ENCODE results near the gene CETN3. TPM values are rescaled to one million over a fixed set of nuclear protein-coding genes. Genes with fewer than 3 reads are reported as not detected.
"Not testable (repeated sequence)": the region's sequence is repeated elsewhere in the genome, so short reads cannot be mapped to it uniquely, and the experiment has no call there.

The CETN3 gene
- total RNA-seq, 1 donor from 2014 or later: 4.1 TPM

DNA sequence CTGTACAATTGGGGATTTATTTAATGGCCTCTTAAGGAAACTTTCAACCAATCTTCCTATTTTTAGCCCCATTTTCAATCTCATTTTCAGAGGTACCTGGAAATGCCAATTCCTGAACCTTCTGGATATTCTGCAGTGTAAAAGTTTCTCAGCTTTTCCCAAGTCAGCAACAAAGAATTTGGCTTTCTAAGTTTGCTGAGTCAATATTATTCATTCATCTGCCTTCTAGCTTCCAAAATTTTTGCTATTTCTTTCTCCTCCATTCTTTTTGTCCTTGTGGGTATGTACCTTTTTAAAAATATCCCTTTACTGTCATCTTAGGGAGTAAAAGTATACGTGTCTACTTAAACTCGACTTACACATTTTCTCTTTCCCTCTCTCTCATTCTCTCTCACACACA lies 25.7 kb downstream of the CETN3 start:
- no peak for DNase-seq (ENCODE audit: low read depth in 2 of 2)

DNA sequence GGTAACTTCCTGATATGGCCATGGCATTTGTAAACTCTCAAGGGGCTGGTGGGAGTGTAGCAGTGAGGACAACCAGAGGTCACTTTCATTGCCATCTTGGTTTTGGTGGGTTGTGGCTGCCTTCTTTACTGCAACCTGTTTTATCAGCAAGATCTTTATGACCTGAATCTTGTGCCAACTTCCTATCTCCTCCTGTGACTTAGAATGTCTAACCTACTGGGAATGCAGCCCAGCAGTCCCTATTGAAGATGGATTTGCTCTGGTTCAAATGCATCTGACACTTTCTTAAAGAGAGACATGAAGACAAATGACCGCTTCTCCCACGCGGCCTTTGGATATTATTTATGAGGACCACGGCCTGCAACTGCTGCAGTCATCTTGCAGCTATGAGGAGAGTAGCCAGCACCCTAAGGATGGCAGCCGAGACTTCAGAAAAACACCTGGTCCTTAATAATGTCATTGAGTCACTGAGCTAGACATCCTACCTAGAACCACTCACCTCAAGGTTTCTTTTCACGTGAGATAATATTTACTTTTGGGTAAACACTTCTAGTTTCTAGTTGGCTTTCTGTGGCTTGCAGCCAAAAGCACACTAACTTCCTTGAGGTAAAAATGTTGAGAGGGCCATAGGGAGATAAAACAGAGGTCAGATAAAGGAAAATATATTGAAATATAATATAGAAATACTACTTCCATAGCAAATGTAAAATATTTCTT lies 28.2 kb downstream of the CETN3 start:
- DNase-seq (ENCODE audit: low read depth in 2 of 2): no peak

GRCh38 chr5:90379652-90380051 lies 29.9 kb downstream of the CETN3 start:
- DNase-seq (ENCODE audit: low read depth in 2 of 2): no peak

- no peak for DNase-seq (ENCODE audit: low read depth in 2 of 2)
These were observed 30.8 kb downstream of the CETN3 start for GRCh38 chr5:90378752-90379151.

GRCh38 chr5:90371269-90371668 lies 38.3 kb downstream of the CETN3 start:
- DNase-seq (ENCODE audit: low read depth in 2 of 2): not testable (repeated sequence)

GRCh38 chr5:90368454-90369246 lies 40.9 kb downstream of the CETN3 start:
- DNase-seq (ENCODE audit: low read depth in 2 of 2): no peak

DNA sequence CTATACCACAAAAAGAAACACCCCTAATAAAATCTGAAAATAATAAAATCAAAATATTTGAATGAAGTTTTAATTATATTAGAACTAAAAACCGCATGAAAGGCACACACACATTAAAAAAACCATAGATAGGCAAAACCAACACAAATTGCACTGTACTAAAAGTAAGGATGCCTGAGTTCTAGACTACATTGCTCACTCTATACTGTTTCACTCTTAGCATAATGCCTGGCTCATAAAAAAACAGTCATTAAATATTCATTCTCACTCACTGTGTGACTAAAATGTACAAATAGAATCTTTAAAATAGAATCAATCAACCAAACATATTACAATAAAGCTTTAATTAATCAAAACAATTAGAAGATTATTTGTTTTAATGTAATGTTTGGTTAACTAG lies 41.7 kb downstream of the CETN3 start:
- DNase-seq (ENCODE audit: low read depth in 2 of 2): no peak

DNA sequence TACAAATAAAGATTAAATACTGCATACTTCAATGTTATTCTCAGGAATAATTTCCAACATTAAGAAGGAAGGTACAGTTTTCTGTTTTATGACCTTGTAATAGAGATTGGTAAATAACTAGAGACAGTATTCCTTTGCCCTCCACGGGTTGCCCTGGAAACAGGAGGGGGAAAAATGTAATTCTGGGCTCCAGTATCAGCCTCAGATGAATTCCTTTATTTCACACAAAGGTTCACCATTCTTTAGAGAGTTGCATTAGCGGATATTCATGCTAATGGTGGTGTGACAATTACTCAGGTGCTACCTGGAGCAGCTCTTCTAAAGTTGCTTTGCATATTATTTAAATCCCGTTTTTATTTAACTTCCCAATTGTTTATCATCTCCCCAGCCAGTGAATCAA lies 42.6 kb downstream of the CETN3 start:
- no peak for DNase-seq (ENCODE audit: low read depth in 2 of 2)

- DNase-seq (ENCODE audit: low read depth in 2 of 2): no peak
These were observed 44.2 kb downstream of the CETN3 start for GRCh38 chr5:90365328-90365727.

DNA sequence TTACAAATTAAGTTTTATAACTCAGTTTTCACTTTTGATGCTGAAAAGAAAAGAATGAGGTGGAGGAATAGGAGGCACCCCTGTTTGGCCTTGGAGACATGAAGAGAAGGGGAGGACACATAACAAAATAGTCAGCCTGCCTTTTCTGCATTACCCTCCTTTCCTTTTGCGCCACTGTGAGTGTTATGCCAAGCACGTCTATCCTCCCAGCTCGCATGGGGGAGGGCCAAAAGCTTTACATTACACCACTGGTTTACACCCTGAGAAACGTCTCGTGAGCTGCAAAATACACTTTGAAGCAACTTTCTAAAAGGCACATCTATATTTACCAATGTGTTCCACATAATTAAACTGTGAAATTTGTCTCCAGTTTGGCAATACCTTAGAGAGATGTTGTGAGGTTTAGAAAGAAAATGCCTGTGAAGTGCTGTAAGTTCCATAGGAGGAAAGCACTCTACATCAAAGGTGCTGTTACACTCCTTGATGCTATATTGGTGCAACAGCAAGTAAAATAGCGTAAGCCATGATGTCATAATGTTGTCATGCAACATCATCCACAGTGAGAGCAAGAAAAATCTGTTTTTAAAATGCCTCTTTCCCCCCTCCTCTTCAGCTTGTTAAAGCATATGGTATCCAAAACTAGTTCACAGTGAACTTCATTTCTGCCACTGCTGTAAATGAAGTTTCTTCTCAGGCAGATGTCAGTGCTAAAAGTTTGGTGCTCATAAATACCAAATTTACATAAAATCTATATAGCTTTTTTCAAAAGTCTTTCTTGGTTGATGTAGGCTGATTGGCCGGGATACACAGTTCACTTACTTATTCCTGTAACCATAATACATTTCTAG lies 50.3 kb downstream of the CETN3 start:
- DNase-seq (ENCODE audit: low read depth in 2 of 2): no peak

DNA sequence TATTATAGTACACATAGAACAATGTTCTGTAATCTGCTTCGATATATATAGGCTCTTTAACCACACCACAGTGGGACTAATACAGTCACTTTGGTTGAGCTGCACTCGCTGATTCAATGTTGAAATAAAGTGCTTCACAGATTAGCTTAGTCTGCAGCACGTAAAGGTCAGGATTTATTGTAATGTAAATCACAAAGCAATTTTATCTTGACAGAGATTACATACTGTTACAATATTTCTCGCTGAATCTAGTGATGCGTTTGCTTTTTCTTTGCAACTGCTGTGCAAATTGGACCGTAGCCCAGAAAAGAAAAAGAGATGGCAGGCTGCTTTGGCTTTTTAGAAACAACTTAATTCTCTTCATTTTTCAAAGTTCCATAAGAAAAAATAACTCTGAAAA lies 52.9 kb downstream of the CETN3 start:
- DNase-seq (ENCODE audit: low read depth in 2 of 2): no peak

DNA sequence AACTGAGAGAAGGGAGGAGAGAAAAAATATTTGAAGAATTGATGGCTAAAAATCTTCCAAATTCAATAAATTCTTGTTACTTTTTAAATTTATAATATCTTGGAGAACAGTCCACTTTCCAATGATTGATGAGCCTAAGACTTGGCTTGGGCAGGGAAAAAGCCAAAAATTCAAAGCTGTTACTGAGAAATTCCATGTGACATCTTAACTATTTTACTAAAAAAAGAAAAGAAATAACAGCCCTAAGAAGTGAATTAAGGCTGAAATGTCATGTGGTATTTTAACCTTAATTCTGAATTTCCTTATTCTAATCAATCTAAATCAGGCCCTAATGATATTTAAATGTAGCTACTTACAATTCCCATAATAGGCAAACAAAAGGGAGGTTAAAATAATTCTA lies 53.4 kb downstream of the CETN3 start:
- no peak for DNase-seq (ENCODE audit: low read depth in 2 of 2)

DNA sequence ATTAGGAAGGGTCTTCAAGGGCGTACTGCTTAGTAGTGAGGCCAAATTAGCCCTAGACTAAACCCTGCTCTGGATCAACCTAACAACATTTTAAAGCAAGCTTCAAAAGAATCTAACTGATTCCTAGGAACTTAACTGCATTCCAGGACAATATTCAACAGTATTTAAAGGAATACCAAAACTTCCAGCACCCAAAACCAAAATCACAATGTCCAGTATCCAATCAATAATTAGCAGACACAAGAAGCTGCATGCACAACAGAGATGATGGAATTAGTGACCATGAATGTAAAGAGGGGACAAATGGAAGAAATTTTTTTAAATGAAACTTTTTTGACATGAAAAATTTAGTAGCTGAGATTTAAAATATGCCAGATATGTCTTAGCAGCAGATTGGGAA lies 53.9 kb downstream of the CETN3 start:
- DNase-seq (ENCODE audit: low read depth in 2 of 2): no peak

DNA sequence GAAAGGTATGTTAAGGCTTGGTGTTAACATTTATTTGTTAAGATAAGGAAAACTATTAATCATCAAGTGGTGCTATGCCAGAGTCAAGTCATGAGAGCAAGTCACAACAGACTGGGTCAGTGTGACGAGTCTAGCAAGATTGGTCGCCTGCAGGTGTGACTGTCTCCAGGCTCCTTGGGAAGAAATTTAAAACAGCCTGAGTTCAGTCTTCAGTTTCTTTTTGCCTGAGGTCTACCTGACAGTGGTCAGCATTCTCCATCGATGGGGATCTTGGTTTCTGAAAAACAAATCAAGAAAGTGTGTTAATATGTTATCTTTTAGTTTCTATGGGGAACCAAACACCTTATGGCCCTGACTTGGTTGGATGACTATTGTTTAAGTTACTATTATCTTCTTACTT lies 56.3 kb downstream of the CETN3 start:
- DNase-seq (ENCODE audit: low read depth in 2 of 2): no peak

GRCh38 chr5:90351101-90351500 lies 58.5 kb downstream of the CETN3 start:
- DNase-seq (ENCODE audit: low read depth in 2 of 2): no peak

DNA sequence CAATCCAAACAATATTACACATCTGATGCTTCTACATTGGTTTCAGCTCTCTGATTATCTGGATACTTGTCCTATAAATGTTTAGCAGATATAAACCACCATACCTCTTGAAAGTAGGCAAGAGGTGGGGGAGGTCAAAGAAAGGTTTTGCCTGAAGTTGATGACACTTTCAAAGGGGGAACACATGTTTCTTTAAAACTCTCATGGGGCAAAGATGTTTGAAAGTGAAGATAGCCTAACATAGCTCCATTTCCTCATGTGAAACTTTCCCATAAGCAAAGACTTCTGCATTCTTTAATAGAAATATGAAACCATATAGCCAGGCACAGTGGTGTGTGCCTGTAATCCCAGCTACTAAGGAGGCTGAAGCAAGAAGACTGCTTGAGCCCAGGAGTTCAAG lies 62.1 kb downstream of the CETN3 start:
- no peak for DNase-seq (ENCODE audit: low read depth in 2 of 2)

GRCh38 chr5:90345684-90346083 lies 63.9 kb downstream of the CETN3 start:
- no peak for DNase-seq (ENCODE audit: low read depth in 2 of 2)

- no peak for DNase-seq (ENCODE audit: low read depth in 2 of 2)
These were observed 64.9 kb downstream of the CETN3 start for GRCh38 chr5:90344689-90345088.

- not testable (repeated sequence) for DNase-seq (ENCODE audit: low read depth in 2 of 2)
These were observed 65.8 kb downstream of the CETN3 start for GRCh38 chr5:90343731-90344130.

GRCh38 chr5:90342576-90342975 lies 67.0 kb downstream of the CETN3 start:
- DNase-seq (ENCODE audit: low read depth in 2 of 2): no peak
